HepG2 (cell line): Measurements from ENCODE around the gene CEP104. TPM values are rescaled to one million over a fixed set of nuclear protein-coding genes. Genes with fewer than 3 reads are reported as not detected.

Experiments used
- ATAC-seq: fragments of 200-7000 bp; cut with Tn5 transposase; 3 replicates; pipeline ENCODE4 v1.9.1; 2020; ENCODE audit warnings: mild to moderate bottlenecking, moderate library complexity
- BruUV-seq: library from RNA; stranded (reverse); fragments of 400-500 nt; replicated peaks from 2 replicates; lab custom pipeline; 2021; lab: Mats Ljungman, UMichigan
- CTCF ChIA-PET: fragments of 300-600 bp; formaldehyde crosslinking; extraction: SDS; loops from one replicate; lab custom pipeline; 2021; ENCODE audit warnings: low total read pairs, inconsistent platforms, low intra/inter-chr PET ratio; lab: Yijun Ruan, JAX
- POLR2A ChIA-PET: fragments of 350-600 bp; sonication (Branson Sonifier 250); formaldehyde crosslinking; loops from one replicate; lab custom pipeline; 2020; ENCODE audit warnings: antibody characterized with exemption, inconsistent platforms; lab: Yijun Ruan, JAX
- DNase-seq: peaks from one replicate; pipeline ENCODE4 v3.0.0-alpha.2; 2015; ENCODE audit warnings: low spot score
- FAIRE-seq: peaks from 3 replicates; lab custom pipeline; 2011; peaks lifted over from hg19 to GRCh38; lab: Jason Lieb, UNC
- H2AFZ ChIP-seq: one replicate; pipeline ENCODE4 v1.6.1; 2011; ENCODE audit warnings: low read length, inconsistent platforms
- H3K27ac ChIP-seq: fragments of 300-600 bp; 3 replicates; pipeline ENCODE4 v1.8.0; 2011; ENCODE audit warnings: mixed run types, mild to moderate bottlenecking, mixed read lengths, low read length, inconsistent platforms; ENCODE audit not compliant: insufficient read depth; ENCODE audit errors: extremely low read length
- H3K27me3 ChIP-seq, 2 experiments: fragments of 200-600 bp in 1 of 2; 2 replicates in 1 of 2; 3 replicates in 1 of 2; pipeline versions ENCODE4 v1.6.0 to v1.8.0; 2011; ENCODE audit warnings: low read length in 2 of 2, mild to moderate bottlenecking in 2 of 2, moderate library complexity in 2 of 2, inconsistent platforms in 1 of 2; ENCODE audit not compliant: insufficient read depth in 2 of 2, control insufficient read depth in 1 of 2
- H3K36me3 ChIP-seq, 2 experiments: fragments of 200-600 bp in 1 of 2; replicated peaks in 1 of 2; 2 replicates in 1 of 2; 3 replicates in 1 of 2; pipeline versions ENCODE4 v1.5.1 to v1.8.0; 2011; ENCODE audit warnings: low read length in 2 of 2, inconsistent platforms in 1 of 2; ENCODE audit not compliant: insufficient read depth in 2 of 2, control insufficient read depth in 1 of 2
- H3K4me1 ChIP-seq: 2 replicates; pipeline ENCODE4 v1.5.1; 2012; ENCODE audit warnings: low read length, inconsistent platforms; ENCODE audit not compliant: insufficient read depth
- H3K4me2 ChIP-seq: 2 replicates; pipeline ENCODE4 v1.6.0; 2011; ENCODE audit warnings: low read depth, low read length, inconsistent platforms
- H3K4me3 ChIP-seq, 3 experiments: fragments of 200-600 bp in 1 of 3; sonication (generic), shearing (Covaris generic) in 1 of 3; replicated peaks in 1 of 3; 2 replicates each; pipeline ENCODE4 v1.5.1; 2011 to 2016; ENCODE audit warnings: low read length in 3 of 3, inconsistent platforms in 2 of 3, low read depth in 2 of 3, mild to moderate bottlenecking in 2 of 3, control low read depth in 1 of 3, mixed read lengths in 1 of 3; ENCODE audit not compliant: insufficient read depth in 1 of 3
- H3K79me2 ChIP-seq: one replicate; pipeline ENCODE4 v1.6.1; 2011; ENCODE audit warnings: low read length, inconsistent platforms; ENCODE audit not compliant: insufficient read depth
- H3K9ac ChIP-seq: 2 replicates; pipeline ENCODE4 v1.6.0; 2011; ENCODE audit warnings: mild to moderate bottlenecking, low read depth, low read length, inconsistent platforms; ENCODE audit not compliant: insufficient read depth
- H3K9me3 ChIP-seq: 2 replicates; pipeline ENCODE4 v1.5.1; 2012; ENCODE audit warnings: mild to moderate bottlenecking, low read length
- H4K20me1 ChIP-seq: 2 replicates; pipeline ENCODE4 v1.6.0; 2011; ENCODE audit warnings: inconsistent platforms, mild to moderate bottlenecking, low read length, moderate library complexity; ENCODE audit not compliant: insufficient read depth
- AGO2 ChIP-seq: fragments of 200-400 bp; formaldehyde crosslinking; optimal IDR thresholded peaks from 2 replicates; pipeline ENCODE3; 2017; ENCODE audit warnings: mild to moderate bottlenecking, low read depth, low read length, moderate library complexity
- GZF1 ChIP-seq: sonication (generic); formaldehyde crosslinking; IDR thresholded peaks from 2 replicates; pipeline ENCODE4 v1.5.1; 2020; ENCODE audit warnings: mild to moderate bottlenecking, missing genetic modification reagents
- MIER3 ChIP-seq: IDR thresholded peaks from 2 replicates; pipeline ENCODE4 v1.6.1; 2016; ENCODE audit warnings: missing compliant biosample characterization, borderline replicate concordance
- PBX2 ChIP-seq: IDR thresholded peaks from 2 replicates; pipeline ENCODE4 v1.6.1; 2016; ENCODE audit warnings: control low read depth
- RAD51 ChIP-seq: fragments of 450-650 bp; IDR thresholded peaks from 2 replicates; pipeline ENCODE4 v1.6.1; 2016; ENCODE audit warnings: borderline replicate concordance
- RBM22 ChIP-seq: fragments of 200-400 bp; formaldehyde crosslinking; optimal IDR thresholded peaks from 2 replicates; pipeline ENCODE3; 2017; ENCODE audit warnings: mild to moderate bottlenecking, low read length, moderate library complexity
- SIN3A ChIP-seq: IDR thresholded peaks from 2 replicates; pipeline ENCODE4 v1.6.1; 2011; ENCODE audit warnings: low read depth, mild to moderate bottlenecking, control low read depth, low read length, borderline replicate concordance
- SKI ChIP-seq: fragments of 450-650 bp; IDR thresholded peaks from one replicate; pipeline ENCODE4 v1.6.1; 2018; ENCODE audit warnings: mild to moderate bottlenecking; ENCODE audit not compliant: partially characterized antibody
- SMARCC2 ChIP-seq: fragments of 450-650 bp; IDR thresholded peaks from 2 replicates; pipeline ENCODE4 v1.6.1; 2017; ENCODE audit warnings: antibody characterized with exemption, mild to moderate bottlenecking
- THAP7 ChIP-seq: sonication (generic); formaldehyde crosslinking; IDR thresholded peaks from 2 replicates; pipeline ENCODE4 v1.8.1; 2023; ENCODE audit warnings: mild to moderate bottlenecking, missing genetic modification reagents
- YY1 ChIP-seq: IDR thresholded peaks from 2 replicates; pipeline ENCODE4 v1.6.1; 2011; ENCODE audit warnings: low read length, low read depth, moderate library complexity, mild to moderate bottlenecking; ENCODE audit not compliant: insufficient read depth, insufficient replicate concordance
- ZMAT3 ChIP-seq: sonication (generic); formaldehyde crosslinking; conservative IDR thresholded peaks from 2 replicates; pipeline ENCODE4 v1.7.0; 2021; ENCODE audit warnings: missing genetic modification reagents
- ZNF10 ChIP-seq: sonication (generic); formaldehyde crosslinking; IDR thresholded peaks from 2 replicates; pipeline ENCODE4 v1.4.0; 2020; ENCODE audit warnings: mild to moderate bottlenecking, low read depth, missing genetic modification reagents, borderline replicate concordance
- ZNF275 ChIP-seq: sonication (generic); formaldehyde crosslinking; IDR thresholded peaks from 2 replicates; pipeline ENCODE4 v1.8.0; 2022; ENCODE audit warnings: missing genetic modification reagents, mild to moderate bottlenecking, inconsistent platforms, borderline replicate concordance
- ZNF33B ChIP-seq: sonication (generic); formaldehyde crosslinking; IDR thresholded peaks from 2 replicates; pipeline ENCODE4 v1.5.1; 2020; ENCODE audit warnings: mild to moderate bottlenecking, missing genetic modification reagents
- ZNF44 ChIP-seq: sonication (generic); formaldehyde crosslinking; IDR thresholded peaks from 2 replicates; pipeline ENCODE4 v1.5.1; 2020; ENCODE audit warnings: mild to moderate bottlenecking, missing genetic modification reagents
- ZNF484 ChIP-seq: sonication (generic); formaldehyde crosslinking; IDR thresholded peaks from 2 replicates; pipeline ENCODE4 v1.5.1; 2020; ENCODE audit warnings: mild to moderate bottlenecking, low read depth, missing genetic modification reagents, borderline replicate concordance
- ZNF557 ChIP-seq: sonication (generic); formaldehyde crosslinking; IDR thresholded peaks from 2 replicates; pipeline ENCODE4 v1.4.0; 2020; ENCODE audit warnings: missing genetic modification reagents
- WGBS: methylation state at CpG from one replicate; pipeline ENCODE4 v1.1.6; 2017; ENCODE audit warnings: low lambda C conversion rate; 5-methylcytosine and 5-hydroxymethylcytosine counted together
- in situ Hi-C: cut with HindIII; loops from 2 replicates; pipeline ENCODE4 v1.10.0; 2017; ENCODE audit warnings: low pct_unique_long_range_greater_than_20kb; ENCODE audit not compliant: extremely low pct_ligation_motif_present
- intact Hi-C: fragments of 100-400 bp; cut with micrococcal nuclease; formaldehyde crosslinking; loops from one replicate; pipeline ENCODE4 v1.10.0; 2022; ENCODE audit not compliant: unreplicated experiment
- polyA plus RNA-seq, 8 experiments: library from polyadenylated mRNA; depleted of rRNA in 3 of 8; stranded (reverse) in 7 of 8; unstranded in 1 of 8; fragments of >200 nt; fragmentation: Illumina TruSeq in 4 of 8; extraction: Trizol in 4 of 8; gene quantifications; 2 replicates each; pipeline versions ENCODE4 v1.2.1 to v1.2.3, GENCODE V29; 2011 to 2016; ENCODE audit warnings: low read depth in 4 of 8, missing spikeins in 1 of 8, mixed read lengths in 1 of 8; ENCODE audit not compliant: insufficient read depth in 1 of 8
- total RNA-seq, 5 experiments: library from RNA; depleted of rRNA; stranded (reverse); fragments of >200 nt; fragmentation: Illumina TruSeq; extraction: Trizol; gene quantifications; 2 replicates each; pipeline ENCODE4 v1.2.3, GENCODE V29; 2016; ENCODE audit warnings: low read depth in 1 of 5

CEP104 gene
- total and polyA plus RNA-seq, 2 of the 13 experiments (the other 11 are each of a cell fraction or from before 2014, with no cell fraction given): 20.4 to 30.1 TPM

- peak; percentile 82 for TF ChIP-seq AGO2
- no peak for TF ChIP-seq MIER3 (CRISPR knock-in tag)
- no peak for TF ChIP-seq RAD51
- TF ChIP-seq RBM22: peak; percentile 42
- TF ChIP-seq ZNF10 (CRISPR knock-in tag): no peak
- TF ChIP-seq SKI: no peak
- TF ChIP-seq YY1: no peak
- no peak for TF ChIP-seq ZNF484
- TF ChIP-seq ZNF44 (CRISPR knock-in tag): no peak
- no peak for TF ChIP-seq ZNF557 (CRISPR knock-in tag)
- TF ChIP-seq GZF1 (CRISPR knock-in tag): no peak
- TF ChIP-seq SMARCC2: no peak
Measured at GRCh38 chr1:3780901-3781300, 76.1 kb downstream of the CEP104 start (continued).

- WGBS: 98% methylated on average over 19 of the region's 20 CpGs
- in situ Hi-C loops (no loop called here), intact Hi-C loops (loop anchor here (10.0 kb wide), 1 partner anchor 125 kb away; the partner anchor contains the start of gene C1orf174)
- H3K9ac ChIP-seq: no peak overlapping the region
- H3K9me3 ChIP-seq: no peaks in the 10 kb centered on the region
- FAIRE-seq: no peak
- no peak overlapping the region for H3K27ac ChIP-seq
- peaks cover 38% of the 10 kb centered on the region for H3K4me1 ChIP-seq
- H3K4me3 ChIP-seq: no peak overlapping the region
- no peaks in the 10 kb centered on the region for H3K27me3 ChIP-seq
- H3K36me3 ChIP-seq: peaks cover 18 to 47% of the 10 kb centered on the region in 2 experiments
- H3K79me2 ChIP-seq: no peaks in the 10 kb centered on the region
- no peak for DNase-seq
- H2AFZ ChIP-seq: no peak overlapping the region
- H3K4me2 ChIP-seq: no peak overlapping the region
- ChIA-PET POLR2A (no interaction called here), CTCF (no interaction called here)
- no peak for ATAC-seq
- no peaks in the 10 kb centered on the region for H4K20me1 ChIP-seq
- no TSS peak for BruUV-seq
- TF ChIP-seq THAP7 (no peak), ZNF275 (no peak), PBX2 (CRISPR knock-in tag) (no peak), ZMAT3 (CRISPR knock-in tag) (no peak), ZNF33B (CRISPR knock-in tag) (no peak), SIN3A (no peak)
Measured at GRCh38 chr1:3779912-3780416, 77.0 kb downstream of the CEP104 start.
